Activated CD8-positive, alpha-beta memory T cell treated with anti-CD3 and anti-CD28 coated beads for 4 hours (primary cell): ENCODE data around the gene WDR37.

Experiments
- DNase-seq, 2 donors: peaks; one replicate each; pipeline ENCODE4 v3.0.0-alpha.2; 2020; ENCODE audit warnings: low read depth in 2 of 2

The WDR37 gene

GRCh38 chr10:1169186-1169885, 113.2 kb downstream of the WDR37 start:
- DNase-seq = no peak

GRCh38 chr10:1169981-1170866, 114.0 kb downstream of the WDR37 start:
- DNase-seq = no peak

- no peak for DNase-seq
Measured at GRCh38 chr10:1170867-1171180, 114.6 kb downstream of the WDR37 start.

- DNase-seq = no peak
Measured at GRCh38 chr10:1171182-1171581, 115.0 kb downstream of the WDR37 start.

GRCh38 chr10:1171586-1171985, 115.4 kb downstream of the WDR37 start:
- DNase-seq = no peak

GRCh38 chr10:1172256-1172984, 116.2 kb downstream of the WDR37 start:
- DNase-seq = no peak

- DNase-seq = no peak
Measured at GRCh38 chr10:1173091-1173490, 116.9 kb downstream of the WDR37 start.

- DNase-seq = no peak
Measured at GRCh38 chr10:1174022-1174421, 117.8 kb downstream of the WDR37 start.

GRCh38 chr10:1175956-1176565, 119.9 kb downstream of the WDR37 start:
- DNase-seq = no peak

GRCh38 chr10:1177936-1178335, 121.8 kb downstream of the WDR37 start:
- no peak for DNase-seq

- DNase-seq = no peak
Measured at GRCh38 chr10:1178506-1178905, 122.3 kb downstream of the WDR37 start.

- no peak for DNase-seq
Measured at GRCh38 chr10:1179346-1180070, 123.3 kb downstream of the WDR37 start.

GRCh38 chr10:1180071-1180730, 124.0 kb downstream of the WDR37 start:
- DNase-seq = no peak

GRCh38 chr10:1180836-1181235, 124.7 kb downstream of the WDR37 start:
- DNase-seq = no peak
